HG02981 (cell line): ENCODE data around the gene DENND1A.

Experiments
- ATAC-seq: cut with Tn5 transposase; IDR thresholded peaks from one replicate; pipeline ENCODE4 v1.9.1; 2021; ENCODE audit warnings: mild to moderate bottlenecking, moderate library complexity; ENCODE audit not compliant: unreplicated experiment

The DENND1A gene

GRCh38 chr9:123368536-123369153 lies 561.3 kb downstream of the DENND1A start:
- no peak for ATAC-seq

DNA sequence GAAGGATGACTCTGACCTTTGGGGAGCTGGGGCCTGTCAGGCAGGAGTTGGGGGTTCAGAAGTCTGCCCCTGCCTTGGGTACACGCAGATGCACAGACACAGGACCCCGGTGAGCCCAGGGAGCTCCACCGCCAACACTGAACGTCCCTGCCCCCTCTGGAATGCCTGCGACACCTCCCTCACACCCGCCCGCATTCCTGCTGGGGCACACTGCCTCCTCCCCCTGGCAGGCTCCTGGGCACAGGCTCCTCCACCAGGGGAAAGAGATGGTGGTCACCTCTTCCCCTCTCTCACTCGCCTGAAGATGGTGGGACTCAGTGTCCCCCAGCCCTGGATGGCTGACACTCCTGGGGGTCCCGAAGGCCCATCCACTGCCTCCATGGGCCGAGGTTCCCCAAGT lies 561.9 kb downstream of the DENND1A start:
- no peak for ATAC-seq

- ATAC-seq, result no peak
These were observed 563.9 kb downstream of the DENND1A start for GRCh38 chr9:123365881-123366528.

- ATAC-seq, result no peak
These were observed 564.5 kb downstream of the DENND1A start for GRCh38 chr9:123365287-123365880.

DNA sequence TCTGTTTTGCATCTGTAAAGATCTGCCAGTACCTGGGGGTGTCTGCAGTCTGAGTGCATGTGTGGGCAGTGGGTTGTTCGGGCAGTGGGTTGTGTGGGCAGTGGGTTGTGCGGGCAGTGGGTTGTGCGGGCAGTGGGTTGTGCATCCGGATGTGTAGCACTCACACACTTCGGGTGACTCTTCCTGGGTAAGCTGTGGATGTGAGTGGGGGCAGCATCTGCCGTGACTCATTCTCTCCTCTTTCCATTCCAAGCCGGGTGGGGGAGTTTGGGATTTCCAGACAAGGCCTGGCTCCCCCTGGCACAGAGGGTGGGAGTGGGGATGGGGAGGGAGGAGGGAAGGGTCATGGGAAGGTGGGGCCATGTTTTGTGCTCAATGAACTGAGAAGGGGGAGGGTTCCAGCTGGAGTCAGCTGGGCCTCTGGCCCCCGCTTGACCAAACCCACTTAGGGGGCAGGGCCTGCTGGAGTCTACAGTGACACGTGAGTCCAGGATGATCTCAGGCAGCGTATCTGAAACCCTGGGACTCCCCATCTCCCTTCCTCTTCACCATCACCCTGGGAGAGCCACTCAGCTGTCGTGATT lies 565.6 kb downstream of the DENND1A start:
- ATAC-seq, result no peak

GRCh38 chr9:123362856-123363255 lies 567.1 kb downstream of the DENND1A start:
- ATAC-seq, result no peak

- ATAC-seq, result no peak
These were observed 568.0 kb downstream of the DENND1A start for GRCh38 chr9:123361731-123362510.

- no peak for ATAC-seq
These were observed 568.7 kb downstream of the DENND1A start for GRCh38 chr9:123361086-123361730.

DNA sequence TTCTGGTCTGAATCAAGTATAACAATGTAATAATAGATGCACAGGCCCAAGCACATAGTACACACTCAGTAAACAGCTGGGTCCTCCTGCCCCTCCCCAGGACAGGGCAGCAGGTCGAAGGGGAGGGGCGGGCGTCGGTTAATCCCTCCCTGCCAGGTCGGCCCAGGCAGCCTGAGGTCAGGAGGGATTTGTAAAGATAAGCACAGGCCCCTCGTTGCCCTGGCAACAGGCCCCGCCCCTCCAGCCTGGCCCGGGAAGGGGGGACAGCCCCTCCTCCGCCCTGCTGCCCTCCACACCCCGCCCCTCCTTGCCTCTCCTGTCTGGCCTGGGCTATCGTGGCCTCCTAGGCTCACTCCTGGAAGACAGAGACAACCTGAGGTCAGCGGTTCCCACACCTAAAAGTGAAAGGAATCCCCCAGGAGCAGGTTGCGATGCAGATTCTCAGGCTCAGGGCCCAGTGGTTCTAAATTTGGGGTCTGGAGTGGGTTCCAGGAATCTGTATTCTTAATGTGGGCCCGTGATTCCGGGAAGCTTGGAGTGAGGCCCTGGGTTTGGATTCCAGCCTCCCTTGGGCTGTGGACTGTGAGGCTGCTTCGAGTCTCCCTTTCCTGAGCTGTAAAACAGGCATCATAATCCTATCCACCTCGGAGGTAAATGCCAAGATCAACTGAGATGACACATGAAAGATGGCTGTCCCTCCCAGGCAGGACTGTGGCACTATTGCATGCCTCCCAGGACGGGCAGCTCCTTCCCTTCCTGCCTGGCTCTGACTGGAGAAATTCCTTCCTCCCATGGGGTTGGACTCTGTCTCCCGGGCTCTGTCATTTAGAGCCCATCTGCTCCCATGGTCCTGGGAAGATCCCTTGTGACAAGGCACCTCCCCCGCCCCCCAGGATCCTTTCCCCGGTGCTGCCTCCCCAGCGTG lies 569.5 kb downstream of the DENND1A start:
- ATAC-seq, result peak; percentile 46

GRCh38 chr9:123359546-123359945 lies 570.4 kb downstream of the DENND1A start:
- ATAC-seq, result no peak

GRCh38 chr9:123359106-123359505 lies 570.8 kb downstream of the DENND1A start:
- no peak for ATAC-seq

- ATAC-seq, result no peak
These were observed 571.6 kb downstream of the DENND1A start for GRCh38 chr9:123358181-123358905.

- no peak for ATAC-seq
These were observed 572.2 kb downstream of the DENND1A start for GRCh38 chr9:123357743-123358059.

DNA sequence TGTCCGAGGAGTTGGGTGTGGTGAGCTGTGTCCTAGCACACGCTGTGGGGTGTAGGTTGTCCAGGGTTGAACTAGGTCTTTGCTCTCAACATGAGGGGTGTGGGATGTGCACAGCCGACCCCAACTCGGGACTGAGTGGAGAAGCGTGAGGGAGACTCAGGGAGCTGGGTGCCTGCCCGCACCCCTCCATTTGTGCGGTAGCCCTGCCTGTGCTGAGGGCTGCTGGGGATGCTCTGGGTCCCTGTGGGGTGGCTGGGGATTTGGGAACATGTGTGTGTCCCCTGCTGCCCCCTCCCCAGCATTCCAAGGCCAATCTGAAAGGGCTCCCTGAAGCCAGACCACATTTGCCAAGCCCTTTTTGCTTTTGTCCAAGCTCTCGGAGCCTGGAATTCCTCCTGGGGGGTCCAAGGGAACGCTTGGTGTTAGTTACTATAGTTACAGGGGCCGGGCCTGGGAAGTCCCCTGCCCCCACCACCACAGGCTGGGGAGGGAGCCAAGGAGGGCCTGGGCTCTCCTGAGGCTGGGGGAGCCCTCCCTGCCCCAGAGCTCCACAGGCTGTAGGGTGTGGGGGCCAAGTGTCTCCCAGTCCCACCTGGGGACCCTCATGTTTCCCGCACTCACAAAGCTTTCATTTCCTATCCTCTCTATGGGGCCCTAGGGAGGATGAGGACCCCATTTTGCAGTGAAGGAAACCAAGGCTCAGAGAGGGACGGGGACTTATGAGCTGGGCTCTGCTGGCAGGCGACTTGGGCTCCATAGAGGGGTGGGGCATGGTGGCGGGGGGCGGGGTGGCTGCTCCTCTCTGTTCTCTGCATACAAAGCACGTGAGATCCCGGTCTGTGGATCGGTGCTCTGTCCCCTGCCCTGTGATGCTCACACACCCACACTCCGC lies 572.8 kb downstream of the DENND1A start:
- ATAC-seq, result no peak

DNA sequence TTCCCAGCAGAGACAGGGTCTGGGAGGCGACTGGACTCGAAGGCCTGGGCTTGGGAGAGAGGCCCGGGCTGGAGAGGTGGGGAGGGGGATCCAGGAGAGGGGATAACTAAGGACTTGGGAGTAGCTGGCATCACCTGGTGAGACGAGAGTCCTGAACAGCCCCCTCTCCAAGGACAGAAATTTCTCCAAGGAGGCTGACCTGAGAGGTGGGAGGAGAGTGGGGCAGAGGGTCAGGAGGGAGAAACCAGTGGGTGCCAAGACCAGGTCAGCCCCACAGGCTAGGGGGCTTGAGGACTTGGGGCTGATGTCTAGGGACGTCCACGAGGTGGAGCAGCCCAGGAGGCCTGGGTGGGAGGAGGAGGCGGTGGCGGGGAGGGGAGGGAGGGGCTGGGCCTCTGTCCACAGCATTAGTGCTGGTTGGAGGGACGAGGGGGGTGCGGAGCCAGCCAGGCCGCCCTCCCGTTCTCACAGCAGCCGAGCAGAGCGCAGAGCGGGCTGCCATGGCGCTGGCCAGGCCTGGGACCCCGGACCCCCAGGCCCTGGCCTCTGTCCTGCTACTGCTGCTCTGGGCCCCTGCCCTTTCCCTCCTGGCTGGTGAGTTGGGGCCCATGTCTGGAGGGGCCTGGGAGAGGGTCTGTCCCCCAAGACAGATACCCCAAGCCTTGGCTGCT lies 574.0 kb downstream of the DENND1A start, which contains the start of gene CRB2:
CRB2 (plus strand) TSS at position 437 of the 671 bp plus-strand sequence; CDS start at position 501, 64 bp downstream.
- ATAC-seq, result no peak

GRCh38 chr9:123354806-123355508 lies 575.0 kb downstream of the DENND1A start:
- no peak for ATAC-seq
